MCF 10A (cell line): ENCODE results near the gene RBFOX1. TPM values are rescaled to one million over a fixed set of nuclear protein-coding genes. Genes with fewer than 3 reads are reported as not detected.

ENCODE experiments used
- BruUV-seq: library from RNA; stranded (reverse); fragments of 400-500 nt; replicated peaks from 2 replicates; lab custom pipeline; 2021; lab: Mats Ljungman, UMichigan
- CTCF ChIA-PET: fragments of 300-600 bp; sonication (Branson Sonifier 250); formaldehyde crosslinking; extraction: SDS; loops from one replicate; lab custom pipeline; 2021; ENCODE audit warnings: antibody characterized with exemption, inconsistent platforms; lab: Yijun Ruan, JAX
- POLR2A ChIA-PET: fragments of 300-600, 350-650 bp; sonication (Branson Sonifier 250); formaldehyde crosslinking; extraction: SDS; loops from one replicate; lab custom pipeline; 2020; ENCODE audit warnings: antibody characterized with exemption, inconsistent platforms; lab: Yijun Ruan, JAX
- DNase-seq: peaks from one replicate; pipeline ENCODE4 v3.0.0-alpha.2; 2018; ENCODE audit not compliant: unreplicated experiment
- H3K27ac Mint-ChIP-seq: one replicate; pipeline ENCODE4 v1.8.0; 2022; ENCODE audit warnings: mild to moderate bottlenecking, low read depth, mixed read lengths; ENCODE audit not compliant: unreplicated experiment
- H3K27me3 Mint-ChIP-seq: one replicate; pipeline ENCODE4 v1.8.0; 2022; ENCODE audit warnings: mixed read lengths; ENCODE audit not compliant: insufficient read depth, unreplicated experiment
- H3K36me3 Mint-ChIP-seq: one replicate; pipeline ENCODE4 v1.8.0; 2022; ENCODE audit warnings: mild to moderate bottlenecking, moderate library complexity, mixed read lengths; ENCODE audit not compliant: insufficient read depth, unreplicated experiment
- H3K4me1 Mint-ChIP-seq: one replicate; pipeline ENCODE4 v1.8.0; 2022; ENCODE audit warnings: mixed read lengths; ENCODE audit not compliant: insufficient read depth, unreplicated experiment
- H3K4me3 Mint-ChIP-seq: one replicate; pipeline ENCODE4 v1.8.0; 2022; ENCODE audit warnings: mild to moderate bottlenecking, moderate library complexity, mixed read lengths; ENCODE audit not compliant: unreplicated experiment
- H3K9me3 Mint-ChIP-seq: one replicate; pipeline ENCODE4 v1.8.0; 2022; ENCODE audit warnings: mixed read lengths; ENCODE audit not compliant: unreplicated experiment
- intact Hi-C: fragments of 100-400 bp; cut with micrococcal nuclease; formaldehyde crosslinking; loops from 2 replicates; pipeline ENCODE4 v1.14.1; 2022
- total RNA-seq: library from RNA; stranded (reverse); gene quantifications from 2 replicates; pipeline ENCODE4 v1.2.3, GENCODE V29; 2022
- TF ChIP-seq, protein P1 (sequence below): fragments of 200-600 bp; IDR thresholded peaks from one replicate; pipeline ENCODE4 v1.8.0; 2022; ENCODE audit warnings: antibody characterized with exemption, mild to moderate bottlenecking; ENCODE audit not compliant: unreplicated experiment

RBFOX1 gene
- total RNA-seq, 1 experiment from 2014 or later: not detected

GRCh38 chr16:7376227-7376626 lies 43.6 kb downstream of the RBFOX1 start:
- no TSS peak for BruUV-seq
- Mint-ChIP-seq H3K9me3 (peaks cover 45% of the 10 kb centered on the region), H3K4me1 (no peaks in the 10 kb centered on the region), H3K4me3 (no peak overlapping the region), H3K36me3 (no peaks in the 10 kb centered on the region), H3K27ac (no peak overlapping the region), H3K27me3 (no peaks in the 10 kb centered on the region)
- POLR2A ChIA-PET: no interaction called here
- CTCF ChIA-PET: interaction anchor here (0.5 kb wide), 1 partner anchor 11 kb away, joined by 4 read pairs; no protein-coding TSS in a partner anchor
- intact Hi-C loops: no loop called here
- TF ChIP-seq, protein P1, sequence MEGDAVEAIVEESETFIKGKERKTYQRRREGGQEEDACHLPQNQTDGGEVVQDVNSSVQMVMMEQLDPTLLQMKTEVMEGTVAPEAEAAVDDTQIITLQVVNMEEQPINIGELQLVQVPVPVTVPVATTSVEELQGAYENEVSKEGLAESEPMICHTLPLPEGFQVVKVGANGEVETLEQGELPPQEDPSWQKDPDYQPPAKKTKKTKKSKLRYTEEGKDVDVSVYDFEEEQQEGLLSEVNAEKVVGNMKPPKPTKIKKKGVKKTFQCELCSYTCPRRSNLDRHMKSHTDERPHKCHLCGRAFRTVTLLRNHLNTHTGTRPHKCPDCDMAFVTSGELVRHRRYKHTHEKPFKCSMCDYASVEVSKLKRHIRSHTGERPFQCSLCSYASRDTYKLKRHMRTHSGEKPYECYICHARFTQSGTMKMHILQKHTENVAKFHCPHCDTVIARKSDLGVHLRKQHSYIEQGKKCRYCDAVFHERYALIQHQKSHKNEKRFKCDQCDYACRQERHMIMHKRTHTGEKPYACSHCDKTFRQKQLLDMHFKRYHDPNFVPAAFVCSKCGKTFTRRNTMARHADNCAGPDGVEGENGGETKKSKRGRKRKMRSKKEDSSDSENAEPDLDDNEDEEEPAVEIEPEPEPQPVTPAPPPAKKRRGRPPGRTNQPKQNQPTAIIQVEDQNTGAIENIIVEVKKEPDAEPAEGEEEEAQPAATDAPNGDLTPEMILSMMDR: no peak
- DNase-seq: no peak

DNA sequence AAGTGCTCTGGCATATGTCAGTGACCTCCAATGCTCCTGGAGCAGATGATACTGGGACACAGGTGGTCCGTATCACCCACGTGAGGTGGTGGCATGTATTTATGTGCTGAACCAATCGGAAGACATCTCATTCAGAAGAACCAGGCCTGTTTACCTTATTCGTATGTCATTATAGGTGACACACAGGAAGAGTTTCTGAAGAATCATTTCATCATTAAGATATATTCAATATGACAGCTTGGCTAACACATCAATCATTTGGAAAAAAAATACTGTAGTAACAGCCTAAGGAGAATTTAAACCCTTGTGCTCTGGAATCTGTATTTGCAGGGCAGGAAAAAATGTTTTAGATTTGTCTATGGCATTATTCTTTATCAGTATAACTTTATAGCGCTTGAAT lies 44.6 kb downstream of the RBFOX1 start:
- intact Hi-C loops: no loop called here
- Mint-ChIP-seq H3K4me1 (no peaks in the 10 kb centered on the region), H3K36me3 (no peaks in the 10 kb centered on the region), H3K4me3 (no peak overlapping the region), H3K9me3 (peaks cover 42% of the 10 kb centered on the region), H3K27me3 (no peaks in the 10 kb centered on the region), H3K27ac (no peak overlapping the region)
- no TSS peak for BruUV-seq
- CTCF ChIA-PET: no interaction called here
- TF ChIP-seq, protein P1: no peak
- POLR2A ChIA-PET: no interaction called here
- no peak for DNase-seq

DNA sequence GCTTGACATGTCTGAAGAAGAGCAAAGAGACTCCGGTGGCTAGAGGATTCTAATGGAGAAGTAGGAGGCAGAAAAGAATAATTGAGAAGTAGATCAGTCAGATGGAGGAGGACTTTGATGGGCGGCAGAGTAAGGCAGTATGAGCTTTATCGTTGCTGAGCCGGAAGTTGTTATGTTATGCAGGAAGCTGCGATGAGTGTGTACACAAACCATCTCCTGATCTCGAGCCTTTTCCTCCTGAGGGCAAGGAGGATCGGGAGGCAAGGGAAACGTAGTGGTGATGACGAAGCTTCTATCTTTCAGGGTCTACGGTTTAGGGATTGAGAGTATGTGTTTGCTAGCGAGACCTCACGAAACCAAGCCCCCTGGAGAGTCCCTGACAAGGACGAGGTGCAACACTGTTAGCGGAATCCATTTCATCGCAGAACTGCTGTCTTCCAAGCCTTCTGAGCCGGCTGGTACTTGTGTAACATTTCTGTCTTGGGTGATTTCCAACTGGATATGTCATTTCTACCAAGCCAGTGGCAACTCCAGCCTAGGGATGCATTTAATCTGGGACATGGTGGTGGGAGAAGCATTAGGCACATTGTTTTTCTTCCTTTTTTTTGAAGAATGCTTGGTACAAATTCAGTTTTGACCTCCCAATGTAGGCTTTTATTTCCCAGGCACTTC lies 45.5 kb downstream of the RBFOX1 start:
- H3K36me3 Mint-ChIP-seq: no peaks in the 10 kb centered on the region
- H3K4me1 Mint-ChIP-seq: no peaks in the 10 kb centered on the region
- no peaks in the 10 kb centered on the region for H3K27me3 Mint-ChIP-seq
- no peak overlapping the region for H3K4me3 Mint-ChIP-seq
- ChIA-PET POLR2A (no interaction called here), CTCF (no interaction called here)
- no peak overlapping the region for H3K27ac Mint-ChIP-seq
- no peak for DNase-seq
- intact Hi-C loops: no loop called here
- TF ChIP-seq, protein P1: no peak
- BruUV-seq: no TSS peak
- H3K9me3 Mint-ChIP-seq: peaks cover 33% of the 10 kb centered on the region

DNA sequence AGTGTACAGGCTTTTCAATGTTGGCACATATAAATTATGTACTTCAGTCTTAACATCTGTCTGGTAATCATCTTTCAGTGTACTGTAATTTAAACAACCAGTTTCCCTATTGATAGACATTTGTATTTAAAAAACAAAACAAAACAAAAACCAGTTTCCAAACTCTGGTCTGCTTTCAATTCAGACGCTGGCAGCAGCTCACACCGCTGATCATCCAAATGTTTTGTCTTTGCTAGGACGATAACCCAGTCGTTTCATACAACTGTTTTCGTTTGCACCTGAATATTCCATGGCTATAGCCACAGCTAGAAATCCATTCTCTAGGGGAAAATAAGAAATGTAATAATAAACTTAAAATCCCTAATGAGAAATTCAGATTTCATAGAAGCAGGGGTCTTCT lies 47.8 kb downstream of the RBFOX1 start:
- H3K27ac Mint-ChIP-seq: no peak overlapping the region
- H3K4me3 Mint-ChIP-seq: no peak overlapping the region
- no peak for DNase-seq
- no peaks in the 10 kb centered on the region for H3K27me3 Mint-ChIP-seq
- POLR2A ChIA-PET: no interaction called here
- no peaks in the 10 kb centered on the region for H3K4me1 Mint-ChIP-seq
- intact Hi-C loops: no loop called here
- TF ChIP-seq, protein P1: no peak
- CTCF ChIA-PET: no interaction called here
- H3K36me3 Mint-ChIP-seq: no peaks in the 10 kb centered on the region
- no TSS peak for BruUV-seq
- H3K9me3 Mint-ChIP-seq: peaks cover 37% of the 10 kb centered on the region
